Superior temporal gyrus (tissue), 1 donor: Measurements from ENCODE around the gene PDE8B.

ENCODE experiments used
- DNase-seq: peaks from one replicate; pipeline ENCODE4 v3.0.0-alpha.2; 2016; ENCODE audit errors: extremely low spot score

PDE8B gene

GRCh38 chr5:77400645-77401044 is 190.2 kb downstream of the PDE8B start:
- no peak for DNase-seq

GRCh38 chr5:77402796-77403195 is 192.3 kb downstream of the PDE8B start:
- no peak for DNase-seq

- no peak for DNase-seq
Measured at GRCh38 chr5:77407152-77407551, 196.7 kb downstream of the PDE8B start.

DNA sequence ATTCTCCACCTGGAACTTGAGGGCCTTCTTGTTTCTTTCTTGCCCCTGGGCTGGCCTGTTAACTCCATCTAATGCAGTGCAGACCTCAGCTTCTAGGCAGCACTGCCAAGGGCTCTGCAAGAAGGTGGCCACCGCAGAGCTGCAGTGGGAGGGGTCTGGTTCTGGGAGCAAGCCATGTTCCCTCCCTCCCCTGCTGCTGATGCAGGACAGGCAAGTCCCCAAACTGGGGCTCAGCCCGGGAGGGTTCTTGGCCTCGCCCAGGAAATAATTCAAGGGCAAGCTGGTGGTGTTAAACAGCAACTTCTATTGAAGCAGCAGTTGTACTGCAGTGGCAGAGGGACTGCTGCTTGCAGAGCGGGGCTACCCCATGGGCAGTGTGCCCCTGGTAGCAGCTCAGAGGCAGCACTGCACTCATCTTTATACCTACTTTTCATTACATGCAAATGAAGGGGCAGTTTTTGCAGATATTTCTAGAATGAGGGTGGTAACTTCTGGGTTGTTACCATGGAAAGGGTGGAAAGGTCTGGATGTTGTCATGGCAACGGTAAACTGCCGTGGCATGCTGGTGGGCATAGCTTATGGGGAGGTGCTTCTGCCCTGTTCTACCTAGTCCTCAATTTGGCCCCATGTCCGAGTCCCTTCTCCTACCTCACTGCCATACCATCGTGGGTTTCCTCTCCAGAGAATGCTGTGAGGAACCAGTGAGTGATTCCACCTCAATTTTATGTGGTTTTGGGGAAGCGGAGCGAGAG is 199.6 kb downstream of the PDE8B start:
- no peak for DNase-seq

GRCh38 chr5:77413049-77413448 is 202.6 kb downstream of the PDE8B start:
- DNase-seq: no peak

GRCh38 chr5:77418162-77418561 is 207.7 kb downstream of the PDE8B start:
- DNase-seq: no peak

- DNase-seq: no peak
Measured at GRCh38 chr5:77418601-77419581, 208.4 kb downstream of the PDE8B start.

DNA sequence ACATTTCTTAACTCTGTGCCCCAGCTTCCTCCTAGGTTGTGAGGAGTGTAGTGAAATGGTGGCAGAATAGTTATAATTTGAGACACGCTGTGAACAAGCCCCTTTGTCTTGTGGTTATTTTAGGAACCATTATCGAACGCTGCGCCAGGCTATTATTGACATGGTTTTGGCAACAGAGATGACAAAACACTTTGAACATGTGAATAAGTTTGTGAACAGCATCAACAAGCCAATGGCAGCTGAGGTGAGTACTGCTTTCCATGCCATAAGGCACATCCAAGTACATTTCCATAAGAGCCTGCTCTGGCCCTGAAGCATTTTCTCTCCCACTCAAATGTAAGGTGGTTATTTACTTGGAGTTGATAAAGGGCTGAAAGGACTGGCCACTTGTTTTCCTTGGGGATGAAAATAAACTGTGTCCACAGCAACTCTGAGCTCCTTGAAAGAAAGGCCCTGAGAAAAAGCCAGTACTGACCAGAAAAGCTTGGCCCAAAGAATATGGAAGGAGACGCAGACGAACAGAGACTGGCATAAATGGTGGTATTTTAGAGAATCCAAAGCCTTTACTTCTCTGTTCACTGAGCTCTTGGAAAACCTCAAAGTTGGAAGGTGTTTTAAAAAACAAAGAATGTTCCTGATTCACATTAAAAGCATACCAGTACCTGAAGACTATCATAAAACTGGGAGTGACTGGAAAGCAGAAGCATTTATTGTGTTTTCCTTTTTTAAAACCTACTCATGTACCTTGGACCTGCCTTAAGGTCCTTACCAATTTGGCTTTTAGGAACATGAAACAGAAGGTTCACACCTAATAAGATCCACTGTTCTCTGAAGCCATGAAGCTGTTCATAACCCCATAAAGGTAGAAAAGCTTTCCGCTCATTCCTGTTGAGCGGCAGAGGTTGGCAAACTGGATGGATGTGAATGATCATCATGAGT is 209.4 kb downstream of the PDE8B start:
- no peak for DNase-seq

DNA sequence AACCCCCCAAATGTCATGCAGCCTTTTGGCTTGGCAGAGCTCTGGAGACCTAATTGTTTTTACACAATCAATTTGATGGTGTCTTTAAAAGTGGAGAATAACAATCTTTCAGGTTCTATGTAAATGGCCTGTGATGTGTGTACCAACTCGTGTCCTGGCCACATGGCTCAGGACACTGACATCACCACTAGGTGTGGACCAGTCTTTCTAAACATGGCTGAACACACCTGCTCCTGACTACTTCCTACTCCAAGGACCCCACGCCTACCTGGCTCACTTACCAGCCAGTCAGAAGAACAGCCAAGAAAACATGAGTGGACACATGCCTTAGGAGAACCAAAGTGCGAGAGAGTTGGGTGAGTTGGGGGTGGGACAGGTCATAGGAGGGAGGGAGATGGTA is 210.5 kb downstream of the PDE8B start:
- no peak for DNase-seq

- no peak for DNase-seq
Measured at GRCh38 chr5:77423022-77423750, 212.7 kb downstream of the PDE8B start.

DNA sequence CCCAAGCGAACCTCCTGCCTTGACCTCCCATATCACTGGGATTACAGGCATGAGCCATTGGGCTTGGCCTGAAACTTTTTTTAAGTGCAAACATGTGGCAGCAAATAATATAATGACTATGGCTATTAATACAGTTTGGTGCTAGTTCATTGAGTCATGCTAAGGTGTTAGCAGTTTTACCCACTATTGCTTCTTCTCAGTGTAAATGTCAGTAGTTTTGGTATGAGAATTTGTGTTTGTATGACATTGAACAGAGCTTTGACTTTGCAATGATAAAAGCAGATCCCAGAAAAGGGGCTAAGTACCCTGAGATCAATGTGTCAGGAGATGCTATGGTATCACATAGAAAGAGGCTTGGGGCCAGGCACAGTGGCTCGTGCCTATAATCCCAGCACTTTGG is 214.4 kb downstream of the PDE8B start:
- no peak for DNase-seq

GRCh38 chr5:77425420-77425819 is 214.9 kb downstream of the PDE8B start:
- no peak for DNase-seq

GRCh38 chr5:77425998-77426659 is 215.6 kb downstream of the PDE8B start:
- no peak for DNase-seq

- DNase-seq: no peak
Measured at GRCh38 chr5:77426670-77427069, 216.2 kb downstream of the PDE8B start.

- no peak for DNase-seq
Measured at GRCh38 chr5:77427998-77428397, 217.5 kb downstream of the PDE8B start.

GRCh38 chr5:77428526-77428925 is 218.0 kb downstream of the PDE8B start:
- no peak for DNase-seq

DNA sequence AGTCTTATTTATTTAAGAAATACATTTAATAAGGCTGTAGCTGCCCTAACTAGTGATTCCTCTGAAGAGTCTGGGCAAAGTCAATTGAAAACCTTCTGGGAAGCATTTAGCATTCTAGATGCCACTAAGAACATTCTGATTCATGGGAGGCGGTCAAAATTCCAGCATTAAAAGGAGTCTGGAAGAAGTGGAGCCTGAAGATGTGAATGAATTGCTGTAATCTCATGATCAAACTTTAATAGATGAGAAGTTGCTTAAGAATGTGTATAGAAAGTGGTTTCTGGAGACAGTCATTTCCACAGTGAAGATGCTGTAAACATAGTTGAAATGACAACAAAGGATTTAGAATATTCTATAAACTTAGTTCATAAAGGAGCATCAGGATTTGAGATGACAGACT is 220.2 kb downstream of the PDE8B start:
- no peak for DNase-seq

- no peak for DNase-seq
Measured at GRCh38 chr5:77431286-77431685, 220.8 kb downstream of the PDE8B start.

DNA sequence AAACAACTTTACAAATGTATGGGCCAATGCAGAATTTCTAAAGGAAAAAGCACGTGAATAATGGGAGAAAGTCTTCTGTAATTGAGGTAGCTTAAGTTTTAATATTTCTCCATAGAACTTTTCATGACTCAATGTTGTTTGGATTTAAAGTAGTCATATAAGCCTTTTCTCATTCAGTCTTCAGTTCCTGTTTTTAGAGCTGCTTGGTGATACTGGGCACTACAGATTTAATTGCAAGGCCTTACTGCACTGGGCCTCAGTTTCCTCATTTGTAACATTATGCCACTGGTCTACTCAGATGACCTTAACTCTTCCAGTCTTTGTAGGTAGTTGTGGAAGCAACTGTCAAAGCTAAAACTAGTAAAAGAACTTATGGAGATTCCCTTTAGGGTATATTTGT is 221.2 kb downstream of the PDE8B start:
- DNase-seq: no peak

DNA sequence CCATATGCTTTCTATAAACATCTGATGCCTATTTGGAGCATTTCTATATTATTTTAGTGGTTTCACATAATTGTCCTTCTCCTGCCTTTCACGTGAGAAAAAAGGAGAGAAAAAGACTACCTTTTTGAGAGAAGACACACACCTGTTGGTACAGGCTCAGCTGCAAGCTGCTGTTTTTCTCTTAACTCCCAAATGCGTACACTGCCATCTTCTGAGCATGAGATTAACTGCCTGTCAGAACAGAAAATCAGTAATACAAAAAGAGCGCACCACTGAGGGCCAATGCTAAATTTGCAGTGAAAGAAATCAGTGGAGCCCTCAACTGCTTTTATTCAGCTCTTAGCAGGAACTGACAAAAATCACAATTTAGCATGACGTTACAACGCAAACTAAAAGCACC is 226.7 kb downstream of the PDE8B start:
- DNase-seq: peak; percentile 72

DNA sequence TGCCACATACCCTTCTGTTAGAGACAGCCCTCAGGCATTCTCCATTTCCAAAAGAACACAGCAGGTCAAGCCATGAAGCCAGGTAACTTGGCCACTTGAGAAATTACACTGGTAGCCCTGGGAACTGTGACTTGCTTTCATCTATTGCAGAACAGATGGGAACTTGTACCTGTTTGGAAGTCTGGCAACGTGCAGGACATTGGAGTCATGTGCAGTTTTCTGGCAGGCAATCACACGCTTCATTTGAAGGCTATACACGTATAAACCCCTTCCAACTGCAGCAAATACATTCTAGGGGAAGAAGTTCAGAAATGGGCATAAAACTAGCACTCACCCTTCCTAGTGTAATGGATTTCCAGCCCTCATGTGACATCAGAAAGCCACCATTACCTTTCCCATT is 227.6 kb downstream of the PDE8B start:
- DNase-seq: peak; percentile 61
